ENCODE results near the gene GABBR2. TPM values are rescaled to one million over a fixed set of nuclear protein-coding genes. Genes with fewer than 3 reads are reported as not detected.

Gene GABBR2
- total RNA-seq: under 0.01 TPM in 2 replicates

DNA sequence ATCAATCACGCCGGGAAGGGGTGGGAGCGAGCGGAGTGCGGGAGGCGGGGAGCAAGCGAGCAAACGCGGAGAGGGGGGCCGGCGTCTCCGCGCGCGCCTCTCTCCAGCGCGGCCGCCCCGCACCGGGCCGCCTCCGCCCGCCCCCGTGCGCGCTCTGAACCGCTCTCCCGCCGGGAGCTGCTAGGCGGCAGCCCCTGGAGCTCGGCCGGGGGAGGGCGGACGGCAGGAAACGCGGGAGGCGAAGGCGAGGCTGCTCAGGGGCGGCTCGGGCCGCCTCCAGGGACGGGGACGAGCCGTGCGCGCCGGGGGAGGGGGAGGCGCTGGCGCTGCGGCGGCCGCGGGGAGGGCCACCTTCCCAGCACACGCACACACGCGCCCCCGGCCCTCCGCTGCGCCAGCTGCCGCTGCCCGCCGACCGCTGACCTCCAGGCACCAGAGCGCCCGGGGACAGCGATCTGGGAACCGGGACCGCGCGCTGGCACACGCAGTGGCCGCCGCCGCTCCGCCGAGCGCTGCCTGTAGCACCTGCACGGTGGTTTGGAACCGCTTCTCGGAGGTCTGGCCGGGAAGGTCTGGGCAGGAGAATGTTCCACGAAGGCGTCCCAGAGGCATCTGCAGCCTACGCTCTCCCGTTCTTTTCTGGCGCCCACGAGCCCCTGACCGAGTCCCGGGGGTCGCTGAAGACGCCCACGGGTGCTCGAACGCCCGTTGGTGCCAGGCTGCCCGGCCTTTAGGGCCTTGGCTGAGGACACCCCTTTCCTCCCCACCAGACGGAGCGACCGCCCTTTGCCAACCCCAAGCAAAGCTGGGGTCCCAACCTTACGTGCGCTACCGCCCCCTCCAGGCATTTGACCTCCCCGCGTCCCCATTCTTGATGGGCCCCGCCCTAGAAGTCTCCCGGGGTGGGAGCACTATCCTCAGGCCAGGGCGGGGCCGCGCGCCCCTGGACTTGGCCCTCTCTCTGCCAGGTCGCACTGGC is at the start of gene GABBR2:
Gene GABBR2 (minus strand): TSS at position 3 of the 979 bp plus-strand sequence. CDS start 198 bp downstream, outside the sequence.

DNA sequence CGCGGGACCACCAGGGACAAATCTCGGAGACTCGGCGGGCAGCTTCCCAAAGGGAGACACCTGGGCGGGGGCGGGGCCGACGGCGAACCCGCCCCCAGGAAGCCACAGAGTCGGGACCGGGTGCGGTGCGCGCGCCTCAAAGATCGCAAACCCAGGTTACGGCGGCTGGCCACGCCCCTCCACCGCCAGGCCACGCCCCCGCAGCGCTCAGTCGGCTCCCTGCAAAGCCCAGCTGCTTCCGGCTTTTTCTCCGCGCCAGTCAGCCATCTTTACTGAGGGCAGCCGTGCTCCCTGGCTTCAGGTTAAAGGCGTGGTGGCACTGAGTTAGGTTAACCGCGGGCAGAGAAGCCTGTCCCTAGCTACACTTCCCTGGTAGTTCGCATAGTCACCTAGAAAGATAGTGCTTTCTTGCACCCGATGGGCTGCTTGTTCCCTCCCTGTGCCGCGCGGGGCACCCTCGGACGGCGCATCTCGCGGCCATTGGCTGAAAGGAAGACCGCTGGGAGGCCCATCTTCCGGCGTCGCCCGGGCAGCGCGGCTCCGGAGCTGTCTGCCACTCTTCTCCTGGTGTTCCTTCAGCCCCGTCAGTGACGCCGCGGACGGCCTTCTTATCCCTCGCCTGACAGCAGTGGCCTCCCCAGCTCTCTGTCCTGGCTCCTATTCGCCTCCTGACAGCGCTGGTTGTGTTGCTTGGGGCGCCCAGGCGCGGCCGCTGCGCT is 453.0 kb downstream of the GABBR2 start, which contains the start of gene TBC1D2:
Gene TBC1D2 (minus strand): TSS at position 72 of the 719 bp plus-strand sequence. CDS start 108 bp downstream, outside the sequence.

Other genes with a start within 250 kb of the GABBR2 start
- gene ANKS6, start 87.6 kb upstream of the GABBR2 start, total RNA-seq: 16.1 and 23.0 TPM in 2 replicates
- 0.34 and 4.3 TPM in 2 replicates for gene GALNT12, start 98.7 kb upstream of the GABBR2 start, total RNA-seq
- gene COL15A1, start 235.0 kb upstream of the GABBR2 start, total RNA-seq: 0.07 TPM in 1 of 2 replicates, not detected in the other